Testis (tissue), 3 donors: ENCODE results near the gene PSMA7. TPM values are rescaled to one million over a fixed set of nuclear protein-coding genes. Genes with fewer than 3 reads are reported as not detected.

Experiments
- DNase-seq: peaks from one replicate; pipeline ENCODE4 v3.0.0-alpha.2; 2019
- H3K27ac ChIP-seq, 2 donors: fragments of 200-600 bp; sonication (generic); one replicate each; pipeline ENCODE4 v1.5.1; 2019
- H3K27me3 ChIP-seq: fragments of 200-600 bp; sonication (generic); one replicate; pipeline ENCODE4 v1.5.1; 2019
- H3K36me3 ChIP-seq: fragments of 200-600 bp; sonication (generic); one replicate; pipeline ENCODE4 v1.5.1; 2017; ENCODE audit warnings: low read depth; ENCODE audit errors: missing control alignments
- H3K4me1 ChIP-seq: fragments of 200-600 bp; sonication (generic); one replicate; pipeline ENCODE4 v1.5.1; 2019
- H3K4me3 ChIP-seq, 2 donors: fragments of 200-600 bp; sonication (generic); one replicate each; pipeline ENCODE4 v1.5.1; 2017 to 2019
- H3K9me3 ChIP-seq: fragments of 200-600 bp; sonication (generic); one replicate; pipeline ENCODE4 v1.5.1; 2017
- CTCF ChIP-seq, 3 experiments: fragments of 450-650 bp in 2 of 3; fragments of 200-600 bp in 1 of 3; sonication (generic) in 1 of 3; IDR thresholded peaks; one replicate each; pipeline ENCODE4 v1.5.1; 2016 to 2019; ENCODE audit warnings: antibody characterized with exemption in 3 of 3, mild to moderate bottlenecking in 2 of 3, moderate library complexity in 1 of 3
- POLR2A ChIP-seq: fragments of 450-650 bp; IDR thresholded peaks from one replicate; pipeline ENCODE4 v1.6.1; 2017; ENCODE audit warnings: antibody characterized with exemption, mild to moderate bottlenecking, moderate library complexity
- WGBS, 2 donors: methylation state at CpG; one replicate each; pipeline ENCODE4 v1.1.5; 2018; 5-methylcytosine and 5-hydroxymethylcytosine counted together
- intact Hi-C: fragments of 100-400 bp; cut with DNase I; formaldehyde crosslinking; loops from one replicate; pipeline ENCODE4 v1.15.1; 2023; ENCODE audit warnings: low total_unique reads
- polyA plus RNA-seq: library from polyadenylated mRNA; stranded (reverse); fragments of 350-450 nt; fragmentation: Illumina TruSeq; extraction: RNeasy Lipid Tissue Mini Kit (QIAGEN cat#74804); gene quantifications from one replicate; pipeline ENCODE4 v1.2.3, GENCODE V29; 2014; ENCODE audit warnings: low read depth, low replicate concordance; ENCODE audit not compliant: insufficient read depth
- total RNA-seq, 2 donors: library from RNA; depleted of rRNA; stranded (reverse); fragments of >200 nt; gene quantifications; one replicate each; pipeline ENCODE4 v1.2.3, GENCODE V29; 2016

Gene PSMA7
- total and polyA plus RNA-seq, 3 donors from 2014 or later, result 124 to 203 (median 146) TPM

DNA sequence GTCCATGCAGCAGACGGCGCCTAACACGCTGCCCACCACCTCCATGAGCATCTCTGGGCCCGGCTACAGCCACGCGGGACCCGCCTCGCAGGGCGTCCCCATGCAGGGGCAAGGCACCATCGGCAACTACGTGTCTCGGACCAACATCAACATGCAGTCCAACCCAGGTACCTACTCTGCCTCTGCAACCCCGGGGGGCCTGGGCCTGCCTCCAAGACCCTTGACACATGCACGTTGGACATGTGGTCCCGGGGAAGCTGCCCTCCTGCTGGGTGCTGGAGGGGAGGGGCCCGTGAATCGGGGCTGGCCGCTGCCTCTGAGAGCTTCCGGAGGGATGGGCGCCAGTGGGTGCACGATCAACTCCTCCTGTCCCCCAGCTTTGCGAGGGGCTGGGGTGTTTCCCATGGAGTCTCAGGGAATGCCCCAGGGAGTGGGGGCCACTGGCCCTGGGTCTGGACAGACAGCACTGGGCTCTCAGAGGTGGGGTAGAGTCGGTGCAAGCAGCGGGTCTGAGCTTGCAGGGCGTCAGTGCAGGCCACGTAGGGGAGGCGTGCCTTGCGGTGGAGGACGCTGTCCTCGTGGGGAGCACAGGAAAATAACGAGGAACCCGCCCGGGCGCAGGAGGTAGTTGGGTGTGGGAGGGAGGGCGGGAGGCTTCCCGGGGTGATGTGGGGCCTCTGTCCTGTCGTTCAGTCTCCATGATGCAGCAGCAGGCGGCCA lies 19.7 kb upstream of the PSMA7 start:
- DNase-seq, result no peak
- Histone ChIP-seq H3K4me1 (no peaks in the 10 kb centered on the region), H3K27me3 (no peaks in the 10 kb centered on the region), H3K36me3 (no peaks in the 10 kb centered on the region), H3K9me3 (no peaks in the 10 kb centered on the region), H3K27ac (no peak overlapping the region), H3K4me3 (no peak overlapping the region)
- intact Hi-C loops, result no loop called here
- no peak for TF ChIP-seq CTCF (IDR thresholded peaks at IDR 0.05)
- no peak for TF ChIP-seq POLR2A
- WGBS, 2 donors, result 89 to 95% methylated on average over 18 to 37 of the region's 38 CpGs

DNA sequence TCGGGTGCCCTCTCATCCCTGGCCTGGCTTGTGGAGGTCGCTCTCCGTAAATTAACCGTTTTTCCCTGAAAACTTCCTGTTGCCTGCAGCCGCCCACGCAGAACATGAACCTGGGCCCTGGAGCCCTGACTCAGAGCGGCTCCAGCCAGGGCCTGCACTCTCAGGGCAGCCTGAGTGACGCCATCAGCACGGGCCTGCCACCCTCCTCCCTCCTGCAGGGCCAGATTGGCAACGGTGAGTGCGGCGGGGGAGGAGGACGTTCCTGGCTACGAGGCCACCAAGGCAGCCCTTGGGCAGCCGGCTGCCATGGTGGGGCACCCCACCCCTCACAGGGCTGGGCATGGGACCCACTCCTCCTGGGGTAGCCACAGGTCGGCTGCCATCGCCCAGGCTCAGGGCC lies 18.2 kb upstream of the PSMA7 start:
- no peaks in the 10 kb centered on the region for H3K9me3 ChIP-seq
- no peak overlapping the region for H3K4me3 ChIP-seq
- no peak overlapping the region for H3K27ac ChIP-seq
- intact Hi-C loops, result no loop called here
- DNase-seq, result no peak
- TF ChIP-seq POLR2A, result no peak
- no peak for TF ChIP-seq CTCF (IDR thresholded peaks at IDR 0.05)
- H3K4me1 ChIP-seq, result peaks cover 6% of the 10 kb centered on the region
- H3K36me3 ChIP-seq, result no peaks in the 10 kb centered on the region
- WGBS, 2 donors, result 87 to 96% methylated on average over 9 to 16 of the region's 17 CpGs
- no peaks in the 10 kb centered on the region for H3K27me3 ChIP-seq

GRCh38 chr20:62160876-62161275 lies 17.7 kb upstream of the PSMA7 start:
- H3K27me3 ChIP-seq, result no peaks in the 10 kb centered on the region
- peaks cover 6% of the 10 kb centered on the region for H3K4me1 ChIP-seq
- DNase-seq, result no peak
- no peak for TF ChIP-seq CTCF (IDR thresholded peaks at IDR 0.05)
- no peak for TF ChIP-seq POLR2A
- H3K4me3 ChIP-seq, result no peak overlapping the region
- intact Hi-C loops, result no loop called here
- no peaks in the 10 kb centered on the region for H3K36me3 ChIP-seq
- 91% methylated on average over 14 to 17 of the region's 17 CpGs for WGBS, 2 donors
- H3K27ac ChIP-seq, result no peak overlapping the region
- no peaks in the 10 kb centered on the region for H3K9me3 ChIP-seq

- DNase-seq, result no peak
- TF ChIP-seq POLR2A (no peak), CTCF (IDR thresholded peaks at IDR 0.05) (no peak)
- peaks cover 6% of the 10 kb centered on the region for H3K4me1 ChIP-seq
- no peaks in the 10 kb centered on the region for H3K27me3 ChIP-seq
- intact Hi-C loops, result no loop called here
- H3K27ac ChIP-seq, result no peak overlapping the region
- H3K4me3 ChIP-seq, result no peak overlapping the region
- no peaks in the 10 kb centered on the region for H3K36me3 ChIP-seq
- no peaks in the 10 kb centered on the region for H3K9me3 ChIP-seq
- 92 to 95% methylated on average over 8 to 9 of the region's 9 CpGs for WGBS, 2 donors
These were observed 17.1 kb upstream of the PSMA7 start for GRCh38 chr20:62160253-62160652.

- Histone ChIP-seq H3K4me3 (no peak overlapping the region), H3K9me3 (no peaks in the 10 kb centered on the region), H3K36me3 (no peaks in the 10 kb centered on the region), H3K27ac (no peak overlapping the region), H3K27me3 (no peaks in the 10 kb centered on the region), H3K4me1 (peaks cover 6% of the 10 kb centered on the region)
- intact Hi-C loops, result no loop called here
- 86 to 89% methylated on average over 8 to 14 of the region's 14 CpGs for WGBS, 2 donors
- DNase-seq, result no peak
- TF ChIP-seq CTCF (IDR thresholded peaks at IDR 0.05) (no peak), POLR2A (no peak)
These were observed 16.6 kb upstream of the PSMA7 start for GRCh38 chr20:62159839-62160238.
